ENCODE measurements around the gene MOK.
"Not testable (repeated sequence)": the region's sequence is repeated elsewhere in the genome, so short reads cannot be mapped to it uniquely, and the experiment has no call there.

Gene MOK

DNA sequence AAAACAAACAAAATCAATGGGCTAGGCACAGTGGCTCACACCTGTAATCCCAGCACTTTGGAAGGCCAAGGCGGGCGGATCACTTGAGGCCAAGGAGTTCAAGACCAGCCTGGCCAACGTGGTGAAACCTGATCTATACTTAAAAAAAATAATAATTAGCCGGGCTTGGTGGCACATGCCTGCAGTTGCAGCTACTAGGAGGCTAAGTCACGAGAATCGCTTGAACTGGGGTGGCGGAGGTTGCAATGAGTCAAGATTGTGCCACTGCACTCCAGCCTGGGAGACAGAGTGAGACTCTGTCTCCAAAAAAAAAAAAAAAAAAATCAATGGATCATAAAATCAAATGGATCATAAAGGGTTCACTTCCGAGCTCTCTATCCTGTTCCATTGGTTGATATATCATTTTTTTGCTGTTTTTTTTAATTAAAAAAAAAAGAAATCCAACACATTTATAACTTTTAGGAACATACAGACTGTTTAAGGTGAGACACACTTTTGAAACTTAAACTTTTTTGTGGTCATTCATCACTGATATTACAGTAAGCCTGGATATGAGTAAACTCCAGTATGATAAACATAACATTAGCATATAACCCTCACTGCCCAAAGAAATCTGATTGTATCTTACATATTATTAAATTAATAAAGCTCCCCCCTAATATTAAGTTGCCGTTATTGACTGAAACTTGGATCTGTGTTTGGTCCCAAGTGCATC lies 22.1 kb downstream of the MOK start:
- DNase-seq = no peak

DNA sequence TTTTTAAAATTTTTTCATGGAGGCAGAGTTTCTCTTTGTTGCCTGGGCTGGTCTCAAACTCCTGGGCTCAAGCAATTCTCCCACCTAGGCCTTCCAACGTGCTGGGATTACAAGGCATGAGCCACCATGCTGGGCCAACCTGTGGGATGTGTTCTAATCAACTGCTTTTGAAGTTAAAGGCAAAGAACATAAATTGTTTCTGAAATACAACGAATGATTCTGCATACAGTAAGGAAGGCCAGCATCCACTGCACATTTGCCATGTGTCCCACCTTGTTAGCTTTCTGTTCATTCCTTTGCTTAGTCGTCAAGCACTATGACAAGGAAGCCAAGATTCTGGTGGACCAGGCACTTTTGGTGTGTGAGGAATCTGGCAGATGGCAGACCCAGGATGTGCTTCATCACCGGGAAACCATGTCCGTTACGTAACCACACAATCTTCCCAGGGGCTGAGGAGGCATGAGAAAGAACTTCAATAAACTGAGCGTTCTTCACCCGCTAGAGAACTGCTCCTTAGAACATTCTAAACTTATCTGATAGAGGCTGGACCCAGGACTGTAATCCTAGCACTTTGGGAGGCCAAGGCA lies 24.5 kb downstream of the MOK start:
- DNase-seq = no peak

DNA sequence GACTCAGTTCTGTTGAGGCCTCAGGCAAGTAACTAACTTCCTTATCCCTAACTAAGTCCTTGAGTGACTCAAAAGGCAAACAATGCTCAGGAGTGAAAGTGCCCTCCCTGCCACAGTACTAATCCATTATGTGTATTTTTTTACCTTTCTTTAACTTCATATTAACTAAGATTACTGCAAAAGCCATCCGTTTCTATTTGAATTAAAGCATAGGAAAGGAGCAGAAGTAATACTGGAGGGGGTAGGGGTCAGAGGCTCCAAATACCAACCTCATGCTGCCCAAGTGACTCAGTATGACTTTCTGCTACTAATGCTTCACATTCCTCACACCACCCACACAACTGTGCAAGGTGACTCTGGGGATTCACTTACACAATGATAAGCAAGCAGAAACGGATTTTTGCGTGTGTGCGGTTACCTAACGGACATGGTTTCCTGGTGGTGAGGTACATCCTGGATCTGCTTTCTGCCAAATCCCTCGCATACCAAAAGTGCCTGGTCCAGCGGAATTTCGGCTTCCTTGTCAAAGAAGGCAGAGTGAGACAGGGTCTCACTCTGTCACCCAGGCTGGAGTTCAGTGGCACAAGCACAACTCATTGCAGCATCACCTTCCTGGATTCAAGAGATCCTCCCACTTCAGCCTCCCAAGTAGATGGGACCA lies 25.1 kb downstream of the MOK start:
- no peak for DNase-seq

DNA sequence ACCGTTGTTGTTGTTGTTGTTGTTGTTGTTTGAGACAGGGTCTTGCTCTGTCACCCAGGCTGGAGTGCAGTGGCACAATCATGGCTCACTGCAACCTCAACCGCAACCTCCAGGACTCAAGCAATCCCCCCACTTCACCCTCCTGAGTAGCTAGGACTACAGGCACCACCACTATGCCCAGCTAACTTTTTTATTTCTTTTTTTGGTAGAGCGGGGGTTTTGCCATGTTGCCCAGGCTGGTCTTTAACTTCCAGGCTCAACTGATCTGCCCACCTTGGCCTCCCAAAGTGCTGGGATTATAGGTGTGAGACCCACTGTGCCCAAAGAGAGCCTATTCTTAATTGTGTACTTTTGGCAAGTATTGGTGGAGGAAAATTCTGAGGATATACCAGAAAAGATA lies 25.7 kb downstream of the MOK start:
- DNase-seq = no peak

DNA sequence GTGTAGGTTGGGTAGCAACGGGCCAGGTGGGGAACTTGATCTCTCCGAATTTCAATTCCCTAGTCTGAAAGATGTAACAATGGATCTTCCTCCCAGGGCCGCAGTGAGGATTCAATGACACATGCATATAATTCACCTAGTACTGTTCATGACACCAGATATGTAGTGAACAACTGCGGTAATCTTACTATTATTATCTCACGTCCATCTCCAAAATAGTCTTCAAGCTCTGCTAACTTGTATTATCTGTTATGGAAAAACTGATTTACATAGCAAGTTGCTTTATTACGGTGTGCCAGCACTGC lies 26.4 kb downstream of the MOK start:
- no peak for DNase-seq

DNA sequence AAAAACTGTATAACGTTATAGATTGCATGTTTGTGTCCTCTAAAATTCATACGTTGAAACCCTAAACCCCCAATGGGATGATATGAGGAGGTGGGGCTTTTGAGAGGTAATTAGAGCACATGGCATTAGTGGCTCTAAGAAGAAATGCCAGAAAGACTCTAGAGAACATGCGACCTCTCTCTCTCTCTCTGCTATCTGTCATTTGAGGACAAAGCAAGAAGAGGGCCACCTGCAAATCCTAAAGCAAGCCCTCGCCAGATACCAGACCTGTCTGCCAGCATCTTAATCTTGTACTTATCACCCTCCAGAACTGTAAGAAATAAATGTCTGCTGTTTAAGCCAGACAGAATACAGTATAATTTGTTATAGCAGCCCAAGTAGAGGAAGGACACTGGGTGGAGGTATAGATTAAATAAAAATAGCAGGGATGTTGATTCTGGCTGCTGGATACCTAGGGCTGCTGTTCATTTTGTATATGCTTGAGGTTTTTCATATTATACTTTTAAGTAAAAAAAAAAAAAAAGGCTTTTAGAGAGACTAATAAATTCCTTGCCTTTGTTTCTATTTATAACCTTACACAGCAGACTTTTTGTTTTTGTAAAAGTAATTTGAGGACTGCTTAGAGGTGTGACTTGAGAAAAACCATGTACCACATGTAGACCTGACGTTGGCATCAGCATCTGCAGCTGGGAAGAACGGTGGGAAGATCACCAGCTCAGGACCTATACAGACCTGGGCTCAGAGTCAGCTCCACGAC lies 26.9 kb downstream of the MOK start:
- no peak for DNase-seq

DNA sequence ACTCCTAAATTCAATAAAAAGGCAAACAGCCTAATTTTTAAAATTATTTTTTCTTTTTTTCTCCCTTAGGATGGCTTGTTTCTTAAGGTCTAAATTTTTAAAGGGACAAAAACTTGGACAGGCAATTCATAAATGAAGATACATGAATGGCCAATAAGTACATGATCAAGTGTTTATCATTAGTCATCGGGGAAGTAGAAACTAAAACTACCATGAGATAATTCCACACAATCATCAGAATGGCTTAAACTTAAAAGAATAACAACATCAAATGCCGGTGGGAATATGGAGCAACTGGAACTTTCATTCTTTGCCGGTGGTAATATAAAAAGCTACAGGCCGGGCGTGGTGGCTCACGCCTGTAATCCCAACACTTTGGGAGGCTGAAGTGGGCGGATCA lies 29.1 kb downstream of the MOK start:
- no peak for DNase-seq

DNA sequence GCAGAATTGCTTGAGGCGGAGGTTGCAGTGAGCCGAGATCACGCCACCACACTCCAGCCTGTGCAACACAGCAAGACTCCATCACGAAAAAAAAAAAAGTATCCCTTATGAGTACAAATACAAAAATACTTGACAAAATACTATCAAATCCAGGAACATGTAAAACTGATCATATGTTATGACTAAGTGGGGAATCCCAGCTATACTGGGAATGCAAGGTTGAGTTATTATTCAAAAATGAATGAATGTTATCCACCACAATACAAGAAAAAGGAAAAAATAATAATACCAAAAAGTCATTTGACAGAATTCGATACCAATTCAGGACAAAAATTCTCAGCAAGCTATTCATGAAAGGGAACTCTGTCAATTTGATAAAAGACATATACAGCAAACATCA lies 32.6 kb downstream of the MOK start:
- no peak for DNase-seq

DNA sequence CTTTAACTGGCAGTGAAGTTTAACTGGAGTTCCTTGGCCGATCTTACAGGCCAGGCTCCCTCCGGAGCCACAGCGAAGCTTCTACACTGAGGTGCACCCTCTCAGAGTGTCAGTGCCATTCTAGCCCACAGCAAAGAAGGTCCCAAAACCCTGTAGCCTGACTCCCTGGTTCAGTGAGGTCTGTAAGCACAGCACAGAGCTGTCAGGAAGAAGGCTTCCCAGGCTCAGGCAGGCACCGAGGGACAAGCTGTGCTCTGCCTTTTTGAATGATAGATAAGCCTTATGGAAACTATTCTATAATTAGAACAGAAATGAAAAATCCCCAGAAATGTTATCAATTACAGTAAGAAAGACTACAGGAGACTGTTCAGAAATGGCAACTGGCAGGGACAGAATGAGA lies 40.2 kb downstream of the MOK start:
- no peak for DNase-seq

DNA sequence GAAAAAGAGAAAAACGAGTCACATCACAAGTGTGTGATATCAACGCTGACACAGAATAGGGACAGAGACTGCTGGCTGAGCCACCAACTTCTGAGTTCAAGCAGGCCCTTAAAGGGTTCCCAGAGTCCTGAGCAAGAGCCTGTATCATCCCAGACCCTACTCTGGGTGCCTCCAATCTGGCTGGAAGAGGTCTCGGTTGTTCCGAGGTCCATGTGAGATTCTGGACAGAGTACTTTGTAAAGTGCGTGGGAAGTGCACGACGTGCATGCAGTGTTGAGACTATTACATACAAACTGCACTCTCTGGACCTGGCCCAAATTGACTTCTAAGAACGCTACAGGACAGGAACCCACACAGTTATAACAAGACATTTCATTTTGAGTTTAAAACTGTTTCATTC lies 40.6 kb downstream of the MOK start:
- no peak for DNase-seq

DNA sequence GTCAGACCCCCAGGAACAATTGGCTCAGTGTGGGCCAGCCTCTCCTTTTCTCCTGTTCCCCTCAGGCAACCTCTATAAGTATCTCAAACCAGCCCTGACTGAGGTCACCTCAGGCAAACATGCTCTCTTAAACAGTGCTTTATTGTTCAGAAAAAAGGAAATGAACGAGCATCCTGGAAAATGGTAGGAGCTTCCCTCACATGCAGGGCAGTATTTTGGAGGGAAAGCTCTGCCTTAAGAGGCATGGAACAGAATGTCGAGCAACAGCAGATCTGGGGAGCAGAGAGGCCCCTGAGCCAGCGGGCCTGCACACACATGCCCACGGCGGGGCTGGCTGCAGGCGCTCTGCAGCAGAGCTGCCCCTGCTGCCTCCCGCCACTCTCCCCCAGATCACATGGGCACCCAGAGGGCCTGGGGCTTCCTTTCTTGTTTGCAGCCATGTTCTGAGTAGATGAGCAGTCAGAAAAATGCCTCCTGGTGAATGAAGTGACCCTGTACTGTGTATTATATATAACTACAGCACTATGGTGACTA lies 42.0 kb downstream of the MOK start:
- DNase-seq = no peak

DNA sequence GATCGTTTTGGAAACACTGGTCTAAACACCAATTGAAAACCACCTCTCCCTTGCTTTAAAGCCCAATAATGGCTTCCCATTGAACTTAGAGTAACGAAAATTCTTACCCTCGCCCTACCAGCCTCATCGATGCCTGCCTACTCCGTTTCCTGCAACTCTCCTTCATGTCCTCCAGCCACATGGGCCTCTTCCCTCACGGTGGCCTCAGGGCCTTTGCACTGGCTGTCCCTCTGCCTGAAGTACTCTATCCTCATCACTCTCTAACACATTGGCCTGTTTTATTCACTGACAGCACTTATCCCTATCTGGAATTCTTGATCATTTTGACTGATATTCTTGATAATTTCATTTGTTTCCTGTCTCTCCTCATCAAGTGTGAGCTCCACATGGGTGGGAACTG lies 46.8 kb downstream of the MOK start:
- no peak for DNase-seq

DNA sequence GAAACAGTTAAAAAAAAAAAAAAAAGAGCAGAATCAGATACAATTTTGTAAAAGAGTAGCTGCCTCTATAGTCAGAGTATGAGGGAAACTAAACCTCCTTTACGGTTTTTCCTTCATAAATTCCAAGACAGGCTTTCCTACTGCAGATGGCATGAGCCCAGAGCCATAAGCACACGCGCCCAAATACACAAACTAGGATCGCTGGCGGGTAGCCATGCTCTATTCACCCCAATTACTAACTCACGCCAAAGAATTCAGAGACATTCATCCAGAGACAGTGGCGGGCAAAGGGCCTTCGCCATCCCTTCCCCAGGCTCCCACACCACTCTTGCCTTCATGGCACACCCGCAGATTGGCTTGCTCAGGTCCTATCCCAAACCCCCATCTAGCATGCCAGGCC lies 48.2 kb downstream of the MOK start:
- no peak for DNase-seq

DNA sequence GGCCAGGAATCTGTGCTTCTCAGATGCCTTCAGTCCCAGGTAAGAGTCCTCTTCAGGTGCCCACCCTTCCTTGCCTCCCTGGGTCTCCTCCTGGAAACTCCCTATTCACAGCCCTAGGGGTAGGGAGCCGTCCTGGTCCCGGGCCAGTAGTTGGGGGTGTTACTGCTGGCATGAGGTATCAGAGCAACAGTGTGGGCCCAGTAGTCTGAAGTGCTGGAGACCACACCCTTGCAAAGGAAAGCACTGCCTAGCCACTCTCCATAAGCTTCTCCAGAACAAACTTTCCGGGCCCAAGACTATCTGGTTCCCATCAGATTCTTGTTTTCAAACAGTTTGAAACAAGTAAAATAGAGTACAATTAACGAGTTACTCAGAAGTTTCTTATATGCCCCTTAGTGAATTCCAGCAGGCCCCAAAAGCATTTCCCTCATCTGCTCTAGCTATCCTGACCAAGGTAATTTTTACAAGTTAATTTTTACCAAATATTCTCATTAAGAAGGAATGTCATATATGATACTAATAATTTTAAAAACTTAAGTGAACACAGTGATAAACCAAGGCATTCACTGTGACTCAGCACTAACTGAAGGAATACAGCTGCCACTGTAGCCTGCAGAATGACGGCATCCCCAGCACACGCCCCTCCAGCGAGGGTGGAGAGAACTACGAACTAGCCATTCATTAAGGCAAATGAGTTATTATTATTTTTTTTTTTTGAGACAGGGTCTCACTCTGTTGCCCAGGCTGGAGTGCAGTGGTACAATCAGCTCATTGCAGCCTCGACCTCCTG lies 49.4 kb downstream of the MOK start:
- no peak for DNase-seq

DNA sequence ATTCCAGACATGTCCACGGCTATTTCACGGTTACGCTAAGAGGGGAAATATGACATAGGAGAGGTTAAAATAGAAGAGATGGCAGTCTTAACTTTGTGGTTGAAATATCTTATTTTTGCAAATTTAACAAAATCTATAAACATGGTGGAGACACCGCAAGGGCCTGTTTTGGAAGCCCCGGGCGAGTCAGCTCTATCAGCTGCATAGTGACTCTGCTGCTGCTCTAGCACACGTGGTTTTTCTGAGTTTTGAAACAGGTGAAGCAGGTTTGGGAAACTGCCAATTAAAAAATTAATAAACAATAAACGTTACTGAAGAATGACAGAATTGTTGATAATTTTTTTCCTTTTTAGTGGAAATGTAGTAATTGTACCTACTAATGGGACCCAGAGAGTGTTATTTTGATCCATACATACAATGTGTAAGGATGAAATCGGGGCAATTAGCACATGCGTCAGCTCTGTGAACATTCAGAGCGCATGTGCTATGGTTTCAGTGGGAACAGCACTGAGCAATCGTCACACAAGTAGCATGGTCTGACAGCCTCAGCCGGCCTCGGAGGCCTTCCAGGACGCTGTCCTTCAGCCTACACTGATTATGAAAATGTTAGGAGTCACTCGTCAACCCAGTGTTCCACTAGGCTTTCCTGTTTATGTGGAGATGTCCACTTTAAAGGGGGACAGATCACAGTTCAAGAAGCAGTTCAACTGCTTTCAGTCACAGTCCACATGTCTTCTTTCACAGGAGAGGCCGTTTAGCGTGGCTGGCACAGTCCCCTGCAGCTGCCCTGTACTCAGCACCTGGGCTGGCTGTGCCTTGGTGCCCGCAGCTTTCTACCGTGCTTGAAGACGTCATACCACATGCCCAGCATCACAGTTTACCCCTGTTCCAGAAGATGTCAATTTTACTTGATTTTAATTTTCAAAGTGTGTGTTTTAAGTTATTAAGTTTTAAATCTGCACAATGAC lies 51.8 kb downstream of the MOK start:
- no peak for DNase-seq

DNA sequence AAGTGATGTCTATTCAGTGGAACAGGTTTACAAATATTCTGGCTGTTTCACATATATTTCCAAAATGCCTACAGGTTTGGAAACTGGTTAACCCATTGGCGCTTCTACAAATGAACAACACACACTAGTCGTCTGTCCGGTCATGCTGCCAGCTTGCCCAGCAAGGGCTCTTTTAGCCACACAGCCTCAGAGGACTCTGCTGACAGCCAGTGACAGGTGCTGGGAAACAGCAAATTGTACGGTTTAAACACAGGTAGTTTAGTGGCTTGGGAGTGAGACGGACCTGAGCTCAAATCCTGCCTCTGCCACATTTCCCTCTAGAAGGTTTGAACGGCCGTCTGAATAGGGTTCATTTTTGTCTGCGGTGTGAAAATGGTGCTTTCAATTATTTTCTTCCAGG lies 53.8 kb downstream of the MOK start:
- no peak for DNase-seq

DNA sequence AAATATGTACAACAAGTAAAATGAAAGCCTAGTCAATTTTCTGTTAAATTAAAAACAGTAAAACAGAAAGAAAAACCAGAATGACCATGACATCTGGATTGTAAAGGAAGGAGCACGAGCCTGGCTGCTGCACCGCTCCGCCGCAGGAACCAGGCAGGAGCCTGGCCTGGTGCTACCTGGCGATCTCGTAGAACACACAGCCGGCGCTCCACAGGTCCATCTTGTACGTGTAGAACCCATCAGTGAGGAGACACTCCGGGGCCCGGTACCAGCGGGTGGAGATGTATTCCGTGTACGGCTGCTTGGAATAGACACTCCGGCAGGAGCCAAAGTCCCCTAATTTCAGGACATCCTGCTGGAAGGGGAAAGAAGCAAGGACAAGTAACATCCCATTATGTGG lies 54.3 kb downstream of the MOK start:
- DNase-seq = no peak

DNA sequence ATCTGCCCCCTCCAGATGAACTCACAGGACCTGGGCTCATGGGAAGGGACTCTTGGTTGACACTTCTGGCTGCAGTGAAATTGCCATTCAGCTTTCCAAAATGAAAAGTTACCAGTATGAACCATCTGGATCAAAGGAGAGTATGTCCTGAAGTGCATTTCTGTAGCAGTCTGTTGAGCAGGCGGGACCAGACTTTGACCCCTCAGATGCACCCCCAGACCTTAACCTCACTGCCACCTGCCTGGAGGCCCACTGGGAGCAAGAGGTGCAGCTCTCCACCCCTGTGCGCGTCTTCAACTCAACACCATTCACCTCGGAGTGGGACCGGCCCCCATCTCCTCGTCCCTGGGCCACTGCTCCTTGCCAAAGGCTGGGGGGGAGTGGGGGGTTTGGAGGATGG lies 55.0 kb downstream of the MOK start:
- no peak for DNase-seq

DNA sequence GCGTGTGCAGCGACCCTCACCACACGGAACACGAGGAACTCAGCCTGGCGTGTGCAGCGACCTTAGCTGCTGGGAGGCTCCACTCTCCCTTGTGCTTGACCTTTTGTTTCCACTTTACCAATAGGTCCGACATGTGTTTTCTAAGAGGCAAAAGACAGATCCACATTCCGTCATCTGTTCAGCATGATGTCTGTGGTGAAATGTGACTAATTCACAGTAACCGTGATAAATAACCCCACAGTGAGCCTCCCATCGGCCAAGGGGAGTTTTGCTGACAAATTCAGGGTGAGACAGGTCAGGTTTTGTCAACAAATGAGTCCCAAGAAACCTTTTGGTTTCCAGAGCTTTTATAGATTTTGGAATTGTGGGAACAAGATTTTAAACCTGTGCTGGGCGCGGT lies 55.9 kb downstream of the MOK start:
- no peak for DNase-seq

DNA sequence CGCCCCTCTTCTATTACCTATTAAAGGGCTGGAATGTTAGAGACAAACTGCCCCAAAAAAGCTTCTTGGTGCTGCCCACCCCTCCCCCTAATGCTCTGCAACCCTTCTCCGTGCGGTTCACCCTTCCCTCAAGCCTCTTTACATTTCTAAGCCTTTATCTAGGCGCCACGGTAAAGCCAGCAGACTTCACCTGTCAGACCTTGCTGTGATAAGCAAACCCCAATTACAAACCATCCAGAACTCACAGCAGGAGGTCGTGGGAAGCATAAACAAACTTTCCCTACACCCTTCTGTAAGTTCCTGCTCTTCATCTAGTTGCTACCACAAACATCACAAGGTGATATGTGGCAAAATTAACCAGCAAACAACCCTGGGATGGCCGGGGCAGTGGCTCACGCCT lies 56.8 kb downstream of the MOK start:
- DNase-seq = no peak

DNA sequence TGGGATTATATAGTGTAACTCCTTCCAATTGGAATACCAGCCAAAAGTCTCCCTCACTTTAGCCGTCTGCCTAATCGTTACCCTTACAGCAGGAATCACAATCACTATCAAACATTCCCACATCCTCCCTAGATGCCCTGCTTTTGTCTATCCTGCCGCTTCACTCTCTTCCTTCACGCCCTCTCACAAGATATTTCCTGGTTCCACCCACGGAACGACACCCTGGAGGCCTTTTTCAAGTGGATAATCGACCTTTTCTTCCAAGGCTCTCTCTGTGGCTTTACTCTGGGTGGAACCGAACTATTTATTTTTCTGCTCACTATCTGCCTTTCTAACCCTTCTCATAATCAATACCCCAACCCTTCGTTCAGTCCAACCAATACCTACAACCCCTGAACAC lies 58.9 kb downstream of the MOK start:
- DNase-seq = no peak

DNA sequence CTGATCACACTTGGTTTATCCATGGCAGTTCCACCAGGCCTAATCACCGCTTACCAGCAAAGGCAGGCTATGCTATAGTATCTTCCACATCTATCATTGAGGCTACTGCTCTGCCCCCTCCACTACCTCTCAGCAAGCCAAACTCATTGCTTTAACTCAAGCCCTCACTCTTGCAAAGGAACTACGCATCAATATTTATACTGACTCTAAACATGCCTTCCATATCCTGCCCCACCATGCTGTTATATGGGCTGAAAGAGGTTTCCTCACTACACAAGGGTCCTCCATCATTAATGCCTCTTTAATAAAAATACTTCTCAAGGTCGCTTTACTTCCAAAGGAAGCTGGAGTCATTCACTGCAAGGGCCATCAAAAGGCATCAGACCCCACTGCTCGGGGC lies 61.2 kb downstream of the MOK start:
- DNase-seq = not testable (repeated sequence)

All from stimulated activated CD4-positive, alpha-beta T cell treated with anti-CD3 and anti-CD28 coated beads, Interleukin-4, amount 100 ng/mL, for 1 hour (primary cell).